Mesodermal cell (in vitro differentiated cells): ENCODE data around the gene OR52I1.

Source experiments
- H3K27ac ChIP-seq: 2 replicates; pipeline ENCODE4 v1.7.0; 2013; ENCODE audit warnings: mild to moderate bottlenecking, low read depth, low read length, moderate library complexity; ENCODE audit not compliant: severe bottlenecking
- H3K36me3 ChIP-seq: 2 replicates; pipeline ENCODE4 v1.7.1; 2013; ENCODE audit warnings: mild to moderate bottlenecking, low read length, moderate library complexity; ENCODE audit not compliant: control insufficient read depth, insufficient read depth
- H3K4me1 ChIP-seq: one replicate; pipeline ENCODE4 v1.7.1; 2013; ENCODE audit warnings: mild to moderate bottlenecking, low read length; ENCODE audit not compliant: insufficient read depth, control insufficient read depth, poor library complexity, severe bottlenecking
- H3K4me3 ChIP-seq: 2 replicates; pipeline ENCODE4 v1.7.0; 2013; ENCODE audit warnings: low read length, control low read depth, mild to moderate bottlenecking; ENCODE audit not compliant: insufficient read depth, poor library complexity, severe bottlenecking; ENCODE audit errors: extremely low read depth
- H3K9me3 ChIP-seq: 2 replicates; pipeline ENCODE4 v1.7.1; 2013; ENCODE audit warnings: mild to moderate bottlenecking, low read length, moderate library complexity; ENCODE audit not compliant: control insufficient read depth
- WGBS, 2 experiments: methylation state at CpG; one replicate each; pipeline ENCODE4 v1.1.5; 2013; ENCODE audit warnings: missing lambda C conversion rate in 2 of 2; ENCODE audit not compliant: insufficient coverage in 2 of 2; 5-methylcytosine and 5-hydroxymethylcytosine counted together

OR52I1 gene

GRCh38 chr11:4611986-4612385, 18.1 kb downstream of the OR52I1 start:
- H3K27ac ChIP-seq, result no peak overlapping the region
- no peaks in the 10 kb centered on the region for H3K4me1 ChIP-seq
- H3K4me3 ChIP-seq, result no peak overlapping the region
- WGBS, 2 experiments, result no CpG with 5 or more reads among the region's 2 CpGs
- no peaks in the 10 kb centered on the region for H3K9me3 ChIP-seq
- H3K36me3 ChIP-seq, result no peaks in the 10 kb centered on the region

- H3K4me1 ChIP-seq, result no peaks in the 10 kb centered on the region
- no peak overlapping the region for H3K27ac ChIP-seq
- H3K9me3 ChIP-seq, result no peaks in the 10 kb centered on the region
- no peaks in the 10 kb centered on the region for H3K36me3 ChIP-seq
- no peak overlapping the region for H3K4me3 ChIP-seq
Observed at GRCh38 chr11:4615856-4616444, 22.1 kb downstream of the OR52I1 start.

- H3K36me3 ChIP-seq, result no peaks in the 10 kb centered on the region
- no peak overlapping the region for H3K27ac ChIP-seq
- 80 to 84% methylated on average over 6 to 8 of the region's 9 CpGs for WGBS, 2 experiments
- no peaks in the 10 kb centered on the region for H3K4me1 ChIP-seq
- H3K9me3 ChIP-seq, result no peaks in the 10 kb centered on the region
- no peak overlapping the region for H3K4me3 ChIP-seq
Observed at GRCh38 chr11:4619514-4619913, 25.7 kb downstream of the OR52I1 start.

GRCh38 chr11:4626207-4627099, 32.6 kb downstream of the OR52I1 start:
- Histone ChIP-seq H3K36me3 (no peaks in the 10 kb centered on the region), H3K27ac (no peak overlapping the region), H3K4me3 (no peak overlapping the region), H3K4me1 (no peaks in the 10 kb centered on the region), H3K9me3 (no peaks in the 10 kb centered on the region)
- WGBS, 2 experiments, result 55 to 62% methylated on average over 10 to 12 of the region's 15 CpGs

GRCh38 chr11:4636136-4636535, 42.3 kb downstream of the OR52I1 start:
- no peaks in the 10 kb centered on the region for H3K36me3 ChIP-seq
- H3K4me3 ChIP-seq, result no peak overlapping the region
- H3K4me1 ChIP-seq, result no peaks in the 10 kb centered on the region
- no peaks in the 10 kb centered on the region for H3K9me3 ChIP-seq
- no peak overlapping the region for H3K27ac ChIP-seq
- WGBS, 2 experiments, result 84 to 94% methylated on average over 2 of the region's 2 CpGs

GRCh38 chr11:4636962-4637661, 43.3 kb downstream of the OR52I1 start, which contains the start of gene OR51D1:
Gene OR51D1, plus strand, starts transcription at chr11:4637477. Its CDS starts 2,314 bp downstream, at chr11:4639791.
- no peak within 1 kb of the TSS for H3K4me3 ChIP-seq
- H3K4me1 ChIP-seq, result peaks cover 5% of the 10 kb centered on the region

GRCh38 chr11:4637662-4638047, 43.8 kb downstream of the OR52I1 start:
- Histone ChIP-seq H3K9me3 (no peaks in the 10 kb centered on the region), H3K4me3 (no peak overlapping the region)
- 83 to 100% methylated on average over 2 to 3 of the region's 3 CpGs for WGBS, 2 experiments

More at GRCh38 chr11:4636962-4637661, 43.3 kb downstream of the OR52I1 start, which contains the start of gene OR51D1:
- Histone ChIP-seq H3K9me3 (no peaks in the 10 kb centered on the region), H3K36me3 (no peaks in the 10 kb centered on the region), H3K27ac (no peak within 1 kb of the TSS)
- 39 to 41% methylated on average over 9 to 13 of the region's 21 CpGs for WGBS, 2 experiments

GRCh38 chr11:4639931-4640330, 46.1 kb downstream of the OR52I1 start:
- Histone ChIP-seq H3K36me3 (no peaks in the 10 kb centered on the region), H3K9me3 (no peaks in the 10 kb centered on the region), H3K4me3 (no peak overlapping the region), H3K4me1 (peaks cover 5% of the 10 kb centered on the region), H3K27ac (no peak overlapping the region)
- 81 to 95% methylated on average over 5 to 6 of the region's 6 CpGs for WGBS, 2 experiments

More at GRCh38 chr11:4637662-4638047, 43.8 kb downstream of the OR52I1 start:
- H3K36me3 ChIP-seq, result no peaks in the 10 kb centered on the region
- H3K4me1 ChIP-seq, result peaks cover 5% of the 10 kb centered on the region
- H3K27ac ChIP-seq, result no peak overlapping the region

GRCh38 chr11:4641501-4641900, 47.7 kb downstream of the OR52I1 start:
- 95 to 96% methylated on average over 4 to 7 of the region's 7 CpGs for WGBS, 2 experiments

GRCh38 chr11:4642043-4642442, 48.2 kb downstream of the OR52I1 start:
- Histone ChIP-seq H3K9me3 (no peaks in the 10 kb centered on the region), H3K36me3 (no peaks in the 10 kb centered on the region)
- 85 to 86% methylated on average over 4 to 7 of the region's 7 CpGs for WGBS, 2 experiments

More at GRCh38 chr11:4641501-4641900, 47.7 kb downstream of the OR52I1 start:
- H3K36me3 ChIP-seq, result no peaks in the 10 kb centered on the region
- H3K4me3 ChIP-seq, result no peak overlapping the region
- H3K9me3 ChIP-seq, result no peaks in the 10 kb centered on the region
- peaks cover 5% of the 10 kb centered on the region for H3K4me1 ChIP-seq
- H3K27ac ChIP-seq, result no peak overlapping the region

More at GRCh38 chr11:4642043-4642442, 48.2 kb downstream of the OR52I1 start:
- Histone ChIP-seq H3K4me1 (peaks cover 5% of the 10 kb centered on the region), H3K4me3 (no peak overlapping the region), H3K27ac (no peak overlapping the region)
